OCI-LY1 (cell line): ENCODE data around the gene TSACC.

Experiments
- EZH2 ChIP-seq: fragments of 200-600 bp; sonication (generic), shearing (Covaris generic); IDR thresholded peaks from 2 replicates; pipeline ENCODE4 v1.8.0; 2017; ENCODE audit warnings: borderline replicate concordance, mixed run types, mild to moderate bottlenecking, antibody characterized with exemption, low read length, moderate library complexity, mixed read lengths
- TF ChIP-seq, protein P1 (sequence below): fragments of 200-600 bp; sonication (generic), shearing (Covaris generic); IDR thresholded peaks from 2 replicates; pipeline ENCODE4 v1.5.1; 2017; ENCODE audit warnings: mild to moderate bottlenecking, antibody characterized with exemption, low read length, moderate library complexity, mixed read lengths

DNA sequence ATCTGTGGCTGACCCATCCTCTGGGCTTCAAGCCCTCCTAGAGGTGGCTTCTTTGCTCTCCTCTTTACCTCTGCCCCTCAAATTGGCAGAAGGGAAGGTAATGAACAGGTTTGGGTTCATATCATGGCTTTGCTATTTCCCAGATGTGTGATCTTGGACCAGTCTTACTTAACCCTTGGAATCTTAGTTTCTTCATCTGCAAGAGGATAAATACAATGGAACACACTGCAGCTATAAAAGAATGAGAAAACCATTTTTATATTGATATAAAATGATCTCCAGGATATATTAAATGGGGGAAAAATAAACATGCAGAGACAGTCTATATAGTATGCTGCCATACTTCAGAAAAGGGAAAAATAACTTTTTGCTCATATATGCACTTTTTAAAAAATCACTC is 48.5 kb upstream of the TSACC start:
- TF ChIP-seq, protein P1, sequence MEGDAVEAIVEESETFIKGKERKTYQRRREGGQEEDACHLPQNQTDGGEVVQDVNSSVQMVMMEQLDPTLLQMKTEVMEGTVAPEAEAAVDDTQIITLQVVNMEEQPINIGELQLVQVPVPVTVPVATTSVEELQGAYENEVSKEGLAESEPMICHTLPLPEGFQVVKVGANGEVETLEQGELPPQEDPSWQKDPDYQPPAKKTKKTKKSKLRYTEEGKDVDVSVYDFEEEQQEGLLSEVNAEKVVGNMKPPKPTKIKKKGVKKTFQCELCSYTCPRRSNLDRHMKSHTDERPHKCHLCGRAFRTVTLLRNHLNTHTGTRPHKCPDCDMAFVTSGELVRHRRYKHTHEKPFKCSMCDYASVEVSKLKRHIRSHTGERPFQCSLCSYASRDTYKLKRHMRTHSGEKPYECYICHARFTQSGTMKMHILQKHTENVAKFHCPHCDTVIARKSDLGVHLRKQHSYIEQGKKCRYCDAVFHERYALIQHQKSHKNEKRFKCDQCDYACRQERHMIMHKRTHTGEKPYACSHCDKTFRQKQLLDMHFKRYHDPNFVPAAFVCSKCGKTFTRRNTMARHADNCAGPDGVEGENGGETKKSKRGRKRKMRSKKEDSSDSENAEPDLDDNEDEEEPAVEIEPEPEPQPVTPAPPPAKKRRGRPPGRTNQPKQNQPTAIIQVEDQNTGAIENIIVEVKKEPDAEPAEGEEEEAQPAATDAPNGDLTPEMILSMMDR = no peak
- no peak for TF ChIP-seq EZH2
